HAP-1 (cell line): ENCODE measurements around the gene TGFB1.

Source experiments
- DNase-seq, 2 experiments: peaks; one replicate each; pipeline ENCODE4 v3.0.0-alpha.2; 2016 to 2020; ENCODE audit warnings: low spot score in 2 of 2
- H3K27me3 ChIP-seq: fragments of 250-450 bp; sonication (Bioruptor Pico); 2 replicates; pipeline ENCODE4 v1.5.1; 2020; ENCODE audit warnings: low read depth, mild to moderate bottlenecking, moderate library complexity
- H3K36me3 ChIP-seq: fragments of 250-450 bp; sonication (Bioruptor Pico); replicated peaks from 2 replicates; pipeline ENCODE4 v1.5.1; 2020; ENCODE audit warnings: mild to moderate bottlenecking
- H3K4me1 ChIP-seq: fragments of 250-450 bp; sonication (Bioruptor Pico); 2 replicates; pipeline ENCODE4 v1.5.1; 2020; ENCODE audit warnings: mild to moderate bottlenecking
- H3K4me3 ChIP-seq: fragments of 250-450 bp; sonication (Bioruptor Pico); 2 replicates; pipeline ENCODE4 v1.5.1; 2020; ENCODE audit warnings: mild to moderate bottlenecking, moderate library complexity
- H3K9me3 ChIP-seq: fragments of 250-450 bp; sonication (Bioruptor Pico); 2 replicates; pipeline ENCODE4 v1.5.1; 2020; ENCODE audit warnings: mild to moderate bottlenecking, moderate library complexity
- in situ Hi-C: fragments of 300-500 bp; cut with MboI; formaldehyde crosslinking; loops from 3 replicates; pipeline ENCODE4 v1.14.3; 2020; ENCODE audit warnings: low sequenced_read_pairs, inconsistent platforms, mixed read lengths

The TGFB1 gene

DNA sequence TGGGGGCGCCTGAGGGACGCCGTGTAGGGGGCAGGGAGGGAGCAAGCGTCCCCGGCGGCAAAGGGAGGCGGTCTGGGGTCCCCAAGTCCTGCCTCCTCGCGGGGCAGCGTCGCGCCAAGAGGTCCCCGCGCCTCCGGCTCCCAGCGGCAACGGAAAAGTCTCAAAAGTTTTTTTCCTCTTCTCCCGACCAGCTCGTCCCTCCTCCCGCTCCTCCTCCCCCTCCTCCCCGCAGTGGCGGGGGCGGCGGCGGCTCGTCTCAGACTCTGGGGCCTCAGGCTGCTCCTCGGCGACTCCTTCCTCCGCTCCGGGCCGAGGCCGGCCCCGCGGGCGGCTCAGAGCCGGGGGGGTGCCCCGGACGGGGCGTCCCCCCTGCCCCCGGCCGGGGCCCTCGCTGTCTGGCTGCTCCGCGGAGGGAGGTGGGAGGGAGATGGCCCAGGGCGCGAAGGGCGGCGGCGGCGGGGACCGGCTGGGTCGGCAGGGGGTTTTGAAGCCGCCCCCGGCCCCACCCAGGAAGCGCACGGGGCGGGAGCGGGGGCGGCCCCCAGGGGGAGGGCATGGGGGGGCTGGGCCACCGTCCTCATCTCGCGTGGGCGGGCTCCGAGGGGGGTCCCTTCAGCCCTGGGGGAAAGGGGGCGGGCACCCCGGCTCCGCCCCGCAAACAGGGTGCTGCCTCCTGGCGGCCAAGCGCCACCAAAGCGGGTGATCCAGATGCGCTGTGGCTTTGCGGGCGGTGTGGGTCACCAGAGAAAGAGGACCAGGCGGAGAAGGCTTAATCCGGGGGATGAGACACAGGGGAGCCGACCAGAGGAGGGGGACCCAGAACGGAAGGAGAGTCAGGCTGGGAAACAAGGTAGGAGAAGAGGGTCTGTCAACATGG is at the start of gene TGFB1:
TSS of gene TGFB1 (minus strand) at position 457 of the 877 bp plus-strand sequence. CDS start 878 bp downstream, outside the sequence.
- in situ Hi-C loops, result no loop called here
- Histone ChIP-seq H3K4me1 (peaks cover 3% of the 10 kb centered on the region; the same call in 1 of the 2 replicates), H3K36me3 (no peaks in the 10 kb centered on the region), H3K9me3 (no peaks in the 10 kb centered on the region), H3K27me3 (no peaks in the 10 kb centered on the region), H3K4me3 (peak within 1 kb of the TSS; percentile 73)
- DNase-seq, result peak; percentile 58 to 88

DNA sequence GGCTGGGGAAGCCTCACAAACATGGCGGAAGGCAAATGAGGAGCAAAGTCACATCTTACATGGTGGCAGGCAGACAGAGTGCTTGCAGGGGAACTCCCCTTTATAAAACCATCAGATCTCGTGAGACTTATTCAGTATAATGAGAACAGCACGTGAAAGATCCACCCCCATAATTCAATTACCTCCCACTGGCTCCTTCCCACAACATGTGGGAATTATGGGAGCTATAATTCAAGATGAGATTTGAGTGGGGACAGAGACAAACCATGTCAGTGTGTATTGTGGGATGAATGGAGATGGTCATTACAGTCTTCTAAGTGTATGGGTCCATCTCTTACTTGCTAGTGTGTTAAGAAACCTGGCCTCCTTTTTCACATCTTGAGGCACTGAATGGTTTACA is 48.3 kb upstream of the TGFB1 start:
- Histone ChIP-seq H3K27me3 (no peaks in the 10 kb centered on the region), H3K36me3 (no peaks in the 10 kb centered on the region), H3K4me1 (peaks cover 3% of the 10 kb centered on the region; the same call in 1 of the 2 replicates), H3K4me3 (no peak overlapping the region), H3K9me3 (no peaks in the 10 kb centered on the region)
- in situ Hi-C loops, result no loop called here
- no peak for DNase-seq

DNA sequence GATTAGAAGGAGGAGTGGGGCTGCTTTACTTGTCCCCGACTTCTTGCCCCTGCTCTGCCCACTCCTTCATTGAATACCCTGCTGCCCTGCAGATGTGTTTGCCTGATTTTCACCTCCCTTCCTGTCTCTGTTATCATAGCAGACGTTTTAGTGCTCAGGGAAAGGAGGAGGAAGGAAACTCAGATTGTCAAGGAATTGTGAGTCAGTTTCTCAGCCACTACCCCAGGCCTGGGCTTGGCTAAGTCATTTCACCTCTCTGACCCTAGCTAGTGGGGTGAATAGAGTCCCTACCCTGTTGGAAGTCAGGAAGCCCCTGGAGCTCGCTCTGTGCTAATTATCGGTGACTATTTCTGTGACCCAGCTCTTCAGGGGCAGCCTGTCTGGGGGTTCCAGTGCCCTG is 47.8 kb upstream of the TGFB1 start:
- no peak overlapping the region for H3K4me3 ChIP-seq
- in situ Hi-C loops, result no loop called here
- DNase-seq, result no peak
- H3K4me1 ChIP-seq, result peaks cover 3% of the 10 kb centered on the region; the same call in 1 of the 2 replicates
- no peaks in the 10 kb centered on the region for H3K27me3 ChIP-seq
- H3K9me3 ChIP-seq, result no peaks in the 10 kb centered on the region
- H3K36me3 ChIP-seq, result no peaks in the 10 kb centered on the region

DNA sequence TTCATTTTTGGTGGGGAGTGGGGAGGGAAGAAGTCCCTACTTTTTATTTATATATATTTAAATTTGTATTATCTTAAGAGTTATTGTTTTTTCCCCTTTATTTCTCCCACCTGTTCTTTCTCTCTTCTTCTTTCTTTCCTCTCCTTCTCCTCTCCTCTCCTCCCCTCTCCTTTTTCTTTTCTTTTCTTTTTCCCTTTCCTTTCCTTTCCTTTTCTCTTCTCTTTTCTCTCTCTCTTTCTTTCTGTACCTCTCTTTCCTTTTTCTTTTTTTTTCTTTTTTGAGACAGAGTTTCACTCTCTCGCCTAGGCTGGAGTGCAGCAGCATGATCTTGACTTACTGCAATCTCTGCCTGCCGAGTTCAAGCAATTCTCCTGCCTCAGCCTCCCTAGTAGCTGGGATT is 45.8 kb upstream of the TGFB1 start:
- in situ Hi-C loops, result no loop called here
- H3K27me3 ChIP-seq, result no peaks in the 10 kb centered on the region
- H3K9me3 ChIP-seq, result no peaks in the 10 kb centered on the region
- no peak for DNase-seq
- no peaks in the 10 kb centered on the region for H3K36me3 ChIP-seq
- H3K4me3 ChIP-seq, result no peak overlapping the region
- peaks cover 8% of the 10 kb centered on the region for H3K4me1 ChIP-seq

DNA sequence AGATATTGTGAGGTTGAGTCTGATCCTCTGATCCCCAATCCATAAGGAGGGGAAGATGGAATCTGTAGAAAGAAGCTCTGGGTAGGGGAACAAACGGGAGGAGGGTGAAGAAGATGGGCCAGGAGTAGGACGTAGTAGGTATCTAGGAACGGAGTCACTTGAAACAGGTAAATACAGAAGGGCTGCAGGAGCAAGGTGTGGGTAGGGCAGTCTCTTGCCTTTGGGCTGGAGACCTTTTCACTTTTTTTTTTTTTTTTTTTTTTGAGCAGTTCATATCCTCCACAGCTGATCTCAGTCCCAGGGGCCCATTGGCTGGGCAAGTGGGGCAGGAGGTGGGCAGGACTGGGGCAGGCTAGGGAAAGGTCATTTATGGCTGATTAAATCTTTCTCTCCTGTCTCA is 45.4 kb upstream of the TGFB1 start:
- Histone ChIP-seq H3K27me3 (no peaks in the 10 kb centered on the region), H3K36me3 (no peaks in the 10 kb centered on the region), H3K4me3 (no peak overlapping the region), H3K4me1 (peaks cover 8% of the 10 kb centered on the region), H3K9me3 (no peaks in the 10 kb centered on the region)
- no peak for DNase-seq
- in situ Hi-C loops, result no loop called here

DNA sequence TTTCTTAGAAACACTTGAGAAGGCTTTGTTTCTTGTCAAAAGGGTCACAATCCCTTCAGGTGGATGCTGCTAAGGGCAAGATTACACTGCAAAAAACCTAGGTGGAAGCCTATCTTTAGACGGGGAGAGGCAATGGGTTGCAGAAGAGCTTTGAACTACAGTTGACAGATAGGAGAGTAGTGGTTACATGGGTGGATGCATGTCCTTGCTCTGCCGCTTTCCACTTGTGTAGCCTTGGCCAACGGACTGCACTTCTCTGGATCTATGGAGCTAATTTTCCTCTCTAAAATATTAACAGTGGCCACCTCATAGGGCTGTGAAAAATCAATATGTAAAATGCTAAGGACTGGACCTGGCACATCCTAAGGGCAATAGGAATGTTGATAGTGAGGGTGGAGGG is 44.9 kb upstream of the TGFB1 start:
- in situ Hi-C loops, result no loop called here
- DNase-seq, result no peak
- Histone ChIP-seq H3K9me3 (no peaks in the 10 kb centered on the region), H3K4me3 (peak overlapping the region; percentile 83), H3K27me3 (no peaks in the 10 kb centered on the region), H3K4me1 (peaks cover 8% of the 10 kb centered on the region), H3K36me3 (no peaks in the 10 kb centered on the region)

DNA sequence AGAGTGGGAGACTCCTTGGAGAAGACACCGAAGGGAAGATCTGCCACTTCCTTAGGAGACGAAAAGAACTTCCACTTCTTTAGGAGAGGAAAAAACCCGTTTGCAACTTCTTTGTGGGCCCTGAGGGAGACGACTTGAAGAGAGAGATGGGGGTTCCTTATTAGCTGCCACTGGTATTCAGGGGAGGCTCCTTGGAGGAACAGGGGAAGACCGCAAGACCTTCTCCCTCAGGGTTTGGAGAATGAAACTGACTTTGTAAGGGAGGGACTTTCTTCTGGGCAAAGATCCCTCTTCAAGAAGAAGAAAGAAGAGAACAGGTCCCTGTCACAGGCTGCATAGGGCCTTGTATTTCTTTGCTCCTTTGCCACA is 44.3 kb upstream of the TGFB1 start:
- Histone ChIP-seq H3K36me3 (no peaks in the 10 kb centered on the region), H3K4me1 (peaks cover 8% of the 10 kb centered on the region), H3K4me3 (peak overlapping the region; percentile 83), H3K9me3 (no peaks in the 10 kb centered on the region), H3K27me3 (no peaks in the 10 kb centered on the region)
- in situ Hi-C loops, result no loop called here
- DNase-seq, result no peak

DNA sequence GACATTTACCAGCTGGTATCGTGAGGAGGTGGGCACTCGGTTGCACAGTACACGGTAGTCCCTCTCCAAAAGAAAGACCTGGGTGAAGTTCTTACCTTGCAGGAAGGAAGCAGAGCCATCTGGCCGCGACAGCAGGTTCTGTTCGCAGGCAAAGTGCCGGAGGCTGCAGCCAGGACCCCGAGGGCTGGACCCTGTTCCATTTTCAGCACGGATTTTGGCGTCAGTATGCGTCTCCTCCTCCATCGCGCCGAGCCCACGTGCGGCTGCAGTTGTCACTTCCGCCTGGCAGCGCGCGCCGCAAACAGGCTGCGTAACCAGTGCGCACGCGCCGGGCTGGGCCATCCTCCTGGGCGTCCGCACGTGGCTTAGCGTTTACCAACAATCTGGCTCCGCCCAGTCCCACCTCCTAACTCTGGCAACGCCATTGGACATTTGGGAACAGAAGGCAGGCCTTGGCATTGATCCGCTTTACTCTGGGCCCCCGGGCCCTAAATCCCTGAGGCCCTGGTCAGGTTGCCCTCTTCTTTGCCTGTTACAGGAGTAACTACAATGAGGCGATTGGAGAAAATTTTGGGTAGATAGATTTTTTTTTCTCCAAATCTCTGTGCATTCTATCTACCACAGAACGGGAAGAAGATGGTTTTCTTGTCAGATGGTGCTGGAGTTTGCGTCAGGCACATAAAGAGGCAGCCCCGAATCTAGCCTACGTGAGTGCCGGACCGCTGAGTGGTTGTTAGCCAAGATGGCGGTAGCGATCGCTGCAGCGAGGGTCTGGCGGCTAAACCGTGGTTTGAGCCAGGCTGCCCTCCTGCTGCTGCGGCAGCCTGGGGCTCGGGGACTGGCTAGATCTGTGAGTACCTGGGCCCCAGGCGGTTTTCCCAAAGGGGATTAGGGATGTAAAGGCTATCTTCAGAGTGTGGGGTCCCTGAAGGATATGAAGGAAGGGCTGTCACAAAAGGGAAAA is 43.6 kb upstream of the TGFB1 start, which contains the start of the genes BCKDHA and EXOSC5:
TSS of gene BCKDHA (plus strand) at position 733 of the 964 bp plus-strand sequence. CDS start at position 743, 10 bp downstream.
TSS of gene EXOSC5 (minus strand) at position 274 of the 964 bp plus-strand sequence. CDS start at position 243, 31 bp downstream.
- in situ Hi-C loops, result no loop called here
- peak within 1 kb of the TSS; percentile 83 for H3K4me3 ChIP-seq
- H3K36me3 ChIP-seq, result no peaks in the 10 kb centered on the region
- H3K4me1 ChIP-seq, result peaks cover 8% of the 10 kb centered on the region
- DNase-seq, result peak; percentile 99
- no peaks in the 10 kb centered on the region for H3K9me3 ChIP-seq
- H3K27me3 ChIP-seq, result no peaks in the 10 kb centered on the region

DNA sequence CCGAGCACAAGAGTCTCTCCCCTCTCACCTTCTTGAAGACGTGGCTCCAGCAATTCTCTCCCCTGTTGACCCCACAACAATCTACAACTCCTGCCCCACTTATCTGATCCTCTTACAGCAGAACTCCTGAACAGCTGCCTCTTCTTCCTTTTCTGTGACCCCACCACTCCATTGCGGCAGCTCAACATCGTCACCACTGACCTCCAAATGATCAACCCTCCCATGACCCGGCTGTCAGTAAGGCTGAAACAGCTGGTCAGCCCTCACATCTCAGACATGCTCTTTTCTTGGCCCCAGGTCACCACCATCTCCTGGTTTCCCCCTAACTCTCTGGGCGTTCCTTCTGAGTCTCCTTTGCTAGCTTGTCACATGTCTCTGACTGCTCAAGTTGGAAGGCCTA is 41.6 kb upstream of the TGFB1 start:
- in situ Hi-C loops, result no loop called here
- Histone ChIP-seq H3K9me3 (no peaks in the 10 kb centered on the region), H3K4me3 (no peak overlapping the region), H3K27me3 (no peaks in the 10 kb centered on the region), H3K4me1 (peaks cover 8% of the 10 kb centered on the region), H3K36me3 (peaks cover 16% of the 10 kb centered on the region)
- DNase-seq, result no peak

DNA sequence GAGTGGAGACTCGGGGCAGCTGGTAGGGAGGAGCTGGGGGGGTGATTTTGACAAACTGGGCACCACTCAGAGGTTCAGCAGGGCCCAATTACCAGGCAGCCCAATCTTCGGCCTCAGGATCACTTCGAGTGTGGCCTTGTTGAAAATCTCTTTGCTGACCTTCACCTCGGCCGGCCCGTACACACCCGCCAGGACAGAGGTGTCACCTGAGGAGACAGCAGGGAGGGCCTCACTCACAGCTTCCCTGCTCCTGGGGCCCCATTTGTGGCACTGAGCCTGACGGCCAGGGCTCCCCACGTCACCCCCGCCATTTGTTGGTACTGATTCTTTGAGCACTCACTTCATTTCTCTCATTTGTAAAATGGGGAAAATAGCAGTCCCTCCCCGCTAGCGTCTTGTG is 39.1 kb upstream of the TGFB1 start:
- Histone ChIP-seq H3K36me3 (peaks cover 34% of the 10 kb centered on the region), H3K9me3 (no peaks in the 10 kb centered on the region), H3K27me3 (no peaks in the 10 kb centered on the region), H3K4me1 (peaks cover 4% of the 10 kb centered on the region), H3K4me3 (no peak overlapping the region)
- in situ Hi-C loops, result no loop called here
- DNase-seq, result no peak

DNA sequence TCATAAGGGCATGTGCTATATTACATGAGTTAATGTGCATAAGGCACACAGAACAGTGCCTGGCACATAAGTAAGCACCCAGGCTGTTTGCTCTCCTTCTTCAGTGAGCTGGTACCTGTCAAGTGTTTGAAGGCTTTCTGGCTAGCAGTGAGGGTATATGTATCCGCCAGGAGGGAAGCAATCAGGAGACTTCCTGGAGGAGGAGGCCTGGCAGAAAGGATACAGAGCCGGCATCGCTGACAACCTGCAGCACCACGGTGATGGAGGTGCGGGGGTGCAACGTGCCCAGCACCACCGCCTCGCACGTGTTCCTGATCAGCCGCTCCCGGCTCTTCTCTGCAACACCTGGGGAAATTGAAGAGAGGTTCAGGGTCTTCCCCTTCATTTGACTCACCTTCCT is 37.9 kb upstream of the TGFB1 start:
- no peak for DNase-seq
- in situ Hi-C loops, result no loop called here
- no peak overlapping the region for H3K4me3 ChIP-seq
- H3K4me1 ChIP-seq, result peaks cover 4% of the 10 kb centered on the region
- peaks cover 34% of the 10 kb centered on the region for H3K36me3 ChIP-seq
- no peaks in the 10 kb centered on the region for H3K9me3 ChIP-seq
- H3K27me3 ChIP-seq, result no peaks in the 10 kb centered on the region

DNA sequence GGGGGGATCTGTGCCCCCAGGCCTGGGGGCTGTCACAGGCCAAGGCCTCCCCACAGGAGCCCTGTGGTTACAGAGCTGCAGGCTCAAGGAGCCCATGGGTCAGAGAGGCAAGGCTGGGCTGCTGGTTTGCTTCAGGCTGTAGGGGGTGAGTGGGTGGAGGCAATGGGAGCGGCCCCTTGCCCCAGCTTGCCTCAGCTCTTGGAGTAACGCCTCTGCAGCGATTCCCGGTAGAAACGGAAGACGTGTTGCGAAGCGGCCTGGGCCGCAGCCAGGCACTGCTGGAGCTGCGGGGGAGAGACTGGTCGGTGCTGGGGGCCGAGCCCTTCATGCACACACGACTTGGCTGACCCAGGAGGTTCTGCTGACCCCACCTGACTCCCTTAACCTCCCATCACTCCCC is 32.7 kb upstream of the TGFB1 start:
- Histone ChIP-seq H3K27me3 (no peaks in the 10 kb centered on the region), H3K9me3 (no peaks in the 10 kb centered on the region), H3K4me1 (no peaks in the 10 kb centered on the region), H3K4me3 (no peak overlapping the region), H3K36me3 (peaks cover 29% of the 10 kb centered on the region)
- in situ Hi-C loops, result no loop called here
- DNase-seq, result no peak

DNA sequence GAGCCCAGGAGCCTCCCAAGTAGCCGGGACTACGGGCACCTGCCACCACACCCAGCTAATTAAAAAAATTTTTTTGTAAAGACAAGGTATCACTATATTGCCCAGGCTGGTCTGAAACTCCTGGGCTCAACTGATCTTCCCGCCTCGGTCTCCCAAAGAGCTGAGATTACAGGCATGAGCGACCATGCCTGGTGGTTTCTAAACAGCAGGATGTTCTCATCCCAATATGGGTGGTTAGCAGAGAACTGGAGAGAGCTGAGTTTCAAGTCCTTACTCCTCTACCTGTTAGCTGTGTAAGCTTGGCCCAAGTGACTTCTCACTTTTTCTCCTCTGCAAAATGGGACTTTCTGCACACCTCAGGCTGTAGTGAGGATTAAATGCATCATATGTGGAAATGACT is 30.6 kb upstream of the TGFB1 start:
- no peak for DNase-seq
- in situ Hi-C loops, result no loop called here

More for the DNA sequence above, 30.6 kb upstream of the TGFB1 start:
- Histone ChIP-seq H3K27me3 (no peaks in the 10 kb centered on the region), H3K4me1 (no peaks in the 10 kb centered on the region), H3K9me3 (no peaks in the 10 kb centered on the region), H3K4me3 (no peak overlapping the region), H3K36me3 (peaks cover 8% of the 10 kb centered on the region; the same call in 1 of the 2 replicates)
